ENCODE measurements around the gene DDX39A.

Gene DDX39A

DNA sequence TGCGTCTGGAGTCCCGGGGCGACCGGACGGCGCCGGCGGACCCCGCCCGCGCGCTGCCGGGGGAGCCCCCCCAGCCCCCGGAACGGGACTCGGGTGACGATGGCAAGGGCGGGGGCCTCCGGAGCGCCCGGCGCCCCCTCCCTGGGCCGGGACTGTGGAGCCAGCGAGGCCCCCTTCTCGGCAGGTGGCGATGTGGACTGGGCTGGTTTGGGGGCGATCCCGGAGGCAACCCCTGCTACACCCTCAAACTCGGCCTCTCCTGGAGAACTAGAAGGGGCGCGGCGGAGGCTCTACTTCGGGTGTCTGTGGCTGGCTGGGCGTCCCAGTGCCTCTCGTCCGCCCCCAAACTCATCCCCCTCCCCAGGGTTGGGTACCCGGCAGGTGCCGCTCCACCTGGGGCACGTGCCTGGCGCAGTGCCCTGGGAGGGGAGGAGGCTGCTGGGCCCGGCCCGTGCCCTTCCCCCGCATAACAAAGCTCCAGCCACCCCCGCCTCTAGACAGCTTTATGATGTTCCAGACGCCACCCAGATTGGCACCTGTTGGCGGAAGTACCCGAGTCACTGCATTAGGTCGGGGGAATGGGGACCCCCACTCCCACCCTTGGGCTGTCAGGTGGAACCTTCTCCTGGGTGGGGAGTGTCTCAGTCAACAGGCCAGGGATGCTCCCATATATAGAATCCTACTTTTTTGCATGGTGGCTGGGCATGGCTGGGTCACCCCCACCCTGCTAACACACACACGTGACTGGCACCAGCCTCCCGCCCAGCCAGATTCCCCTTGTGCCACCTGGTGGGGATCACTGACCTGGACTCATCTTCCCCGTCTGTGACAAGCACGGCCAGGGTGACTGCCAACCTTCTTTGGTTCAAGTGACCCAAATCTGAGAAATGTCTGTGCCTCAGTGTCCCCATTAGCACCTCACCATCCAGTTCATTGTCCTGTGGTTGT lies 14.7 kb upstream of the DDX39A start:
- DNase-seq: peak; percentile 32

DNA sequence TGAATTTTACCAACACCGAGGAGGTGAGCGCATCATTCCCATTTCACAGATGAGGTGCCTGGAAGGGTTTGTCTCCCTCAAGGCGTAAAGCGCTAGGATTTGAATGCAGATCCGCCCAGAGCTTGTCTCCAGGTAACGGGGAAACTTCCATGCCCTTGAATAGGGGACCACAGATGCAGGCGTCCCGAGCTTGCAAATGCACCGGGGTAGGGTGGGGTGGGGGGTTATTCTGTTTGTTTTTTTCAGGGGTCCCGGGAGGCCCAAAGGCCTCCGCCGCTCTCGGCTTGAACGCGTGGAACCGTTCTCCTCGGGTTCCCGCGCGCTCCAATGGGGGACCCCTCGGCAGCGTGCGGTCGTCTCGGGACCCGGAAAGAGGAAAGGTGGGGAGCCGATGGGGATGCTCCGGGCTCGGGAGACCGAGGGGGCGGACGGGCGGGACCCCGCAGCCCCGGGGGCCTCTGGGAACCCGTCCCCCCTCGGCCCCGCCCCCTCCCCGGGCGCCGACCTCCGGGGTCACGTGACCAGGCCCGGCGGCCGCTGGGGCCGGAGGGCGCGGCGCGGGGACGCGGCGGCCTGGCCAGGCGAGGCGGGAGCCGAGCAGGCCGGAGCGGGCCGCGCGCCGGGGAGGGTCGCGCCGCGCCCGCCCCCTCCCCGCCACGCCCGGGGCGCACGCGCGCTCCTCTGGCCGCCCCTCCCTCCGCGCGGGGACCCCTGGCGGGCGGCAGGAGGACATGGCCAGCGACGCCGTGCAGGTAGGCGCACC lies 13.8 kb upstream of the DDX39A start, which contains the start of gene PKN1:
Gene PKN1, plus strand, starts transcription at position 516 of the 763 bp plus-strand sequence. Its CDS starts 216 bp downstream, at position 732.
- DNase-seq: peak; percentile 34

DNA sequence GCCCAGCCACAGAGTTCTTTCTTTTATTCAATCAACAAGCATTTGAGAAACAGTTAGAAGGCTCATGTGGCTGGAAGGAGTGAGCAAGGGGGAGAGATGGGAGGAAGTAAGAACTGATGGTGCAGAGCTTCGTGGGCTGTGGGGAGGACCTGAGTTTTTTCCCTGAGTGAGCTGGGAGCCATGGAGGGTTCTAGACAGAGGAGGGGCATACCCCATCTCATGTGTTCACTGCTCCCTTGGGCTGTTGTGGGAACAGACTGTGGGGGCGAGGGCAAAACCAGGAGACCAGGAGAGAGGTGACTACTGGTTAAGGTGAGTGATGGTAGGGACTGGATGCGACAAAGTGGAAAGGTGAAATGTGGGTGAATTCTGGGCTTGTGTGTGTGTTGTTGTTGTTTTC lies 11.6 kb upstream of the DDX39A start:
- DNase-seq: no peak

DNA sequence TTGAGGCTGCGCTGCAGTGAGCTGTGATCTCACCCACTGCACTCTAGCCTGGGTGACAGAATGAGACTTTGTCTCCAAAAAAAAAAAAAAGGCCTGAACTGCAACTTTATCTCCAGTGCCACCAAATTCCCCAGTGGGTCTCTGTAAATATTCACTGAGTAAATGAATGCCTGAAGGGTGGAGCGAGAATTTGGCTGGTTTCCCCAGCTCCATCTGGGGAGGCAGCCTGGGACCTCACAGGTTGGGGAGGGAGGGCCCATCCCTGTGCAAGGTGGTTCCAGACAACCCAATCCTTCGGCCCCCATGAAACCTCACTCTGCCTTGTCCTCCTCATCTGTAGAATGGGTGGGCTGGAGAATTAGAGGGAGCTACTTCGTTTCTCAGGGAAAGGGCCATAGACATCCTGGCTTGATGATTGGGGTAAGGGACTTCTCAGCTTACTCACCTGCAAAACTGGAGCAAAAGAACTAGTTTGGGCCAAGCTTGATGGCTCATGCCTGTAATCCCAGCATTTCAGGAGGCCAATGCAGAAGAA lies 9.8 kb upstream of the DDX39A start:
- DNase-seq: no peak

DNA sequence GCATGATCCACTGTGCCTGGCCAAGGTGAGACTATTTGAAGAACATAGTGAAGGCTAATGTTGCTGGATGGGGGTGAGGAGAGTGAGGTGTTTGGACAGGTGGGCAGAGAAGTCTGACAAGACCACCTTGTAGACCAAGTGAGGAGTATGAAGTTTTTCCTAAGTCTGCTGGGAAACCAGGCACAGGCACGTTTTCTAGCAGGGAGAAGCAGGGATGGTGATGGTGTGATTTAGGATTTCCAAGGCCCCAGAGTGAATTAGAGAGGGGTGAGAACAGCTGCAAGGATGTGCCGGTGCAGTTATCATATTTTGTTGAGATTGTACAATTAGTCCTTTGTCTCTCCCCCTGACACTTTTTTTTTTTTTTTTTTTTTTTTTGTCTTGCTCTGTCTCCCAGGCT lies 8.3 kb upstream of the DDX39A start:
- DNase-seq: no peak

DNA sequence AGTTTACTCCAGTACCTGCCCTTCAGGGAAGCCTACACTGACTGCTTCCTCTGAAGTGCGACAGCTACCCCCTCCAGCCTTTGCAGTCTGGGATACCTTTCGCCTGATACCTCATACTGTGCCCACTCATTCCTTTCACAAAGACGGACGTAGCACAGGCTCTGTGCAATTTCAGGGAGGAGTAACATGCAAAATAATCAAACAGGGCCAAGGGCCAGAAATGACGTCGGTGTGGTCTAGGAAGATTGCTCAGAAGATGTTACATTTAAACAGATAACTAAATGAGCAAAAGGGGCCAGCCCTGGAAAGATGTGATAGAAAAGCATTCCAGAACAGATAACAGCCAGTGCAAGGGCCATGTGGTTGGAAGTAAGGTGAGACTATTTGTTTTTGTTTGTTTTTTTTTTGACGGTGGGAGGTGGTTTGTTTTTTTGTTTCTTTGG lies 6.6 kb upstream of the DDX39A start:
- no peak for DNase-seq

DNA sequence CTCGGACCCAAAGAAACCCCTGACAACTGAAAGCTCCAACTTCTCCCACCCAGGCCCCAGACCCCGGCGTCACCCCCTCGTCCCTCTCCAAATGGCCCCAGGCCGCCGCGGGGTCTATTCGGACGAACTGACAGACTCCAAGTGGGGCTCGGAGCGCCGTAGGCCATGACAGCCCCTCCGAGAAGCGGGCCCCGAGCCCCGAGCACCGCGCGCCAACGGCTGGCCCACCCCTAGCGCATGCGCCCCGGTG lies 360 bp downstream of the DDX39A start:
- no peak for DNase-seq

DNA sequence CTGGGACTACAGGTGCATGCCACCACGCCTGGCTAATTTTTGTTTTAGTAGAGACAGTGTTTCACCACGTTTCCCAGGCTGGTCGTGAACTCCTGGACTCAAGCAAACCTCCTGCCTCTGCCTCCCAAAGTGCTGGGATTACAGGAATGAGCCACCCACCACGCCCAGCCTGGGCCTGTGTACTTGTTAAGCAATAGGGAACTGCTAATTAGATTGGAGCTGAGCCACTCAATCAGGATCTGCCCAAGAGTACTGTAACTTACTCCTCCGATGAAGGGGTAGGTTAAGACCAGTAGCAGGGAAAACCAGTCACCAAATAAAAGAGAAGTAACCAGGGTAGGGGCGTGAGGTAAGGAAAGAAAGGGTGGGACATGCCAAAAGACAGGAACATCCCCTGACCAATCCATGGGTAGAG lies 2.3 kb downstream of the DDX39A start:
- DNase-seq: no peak

DNA sequence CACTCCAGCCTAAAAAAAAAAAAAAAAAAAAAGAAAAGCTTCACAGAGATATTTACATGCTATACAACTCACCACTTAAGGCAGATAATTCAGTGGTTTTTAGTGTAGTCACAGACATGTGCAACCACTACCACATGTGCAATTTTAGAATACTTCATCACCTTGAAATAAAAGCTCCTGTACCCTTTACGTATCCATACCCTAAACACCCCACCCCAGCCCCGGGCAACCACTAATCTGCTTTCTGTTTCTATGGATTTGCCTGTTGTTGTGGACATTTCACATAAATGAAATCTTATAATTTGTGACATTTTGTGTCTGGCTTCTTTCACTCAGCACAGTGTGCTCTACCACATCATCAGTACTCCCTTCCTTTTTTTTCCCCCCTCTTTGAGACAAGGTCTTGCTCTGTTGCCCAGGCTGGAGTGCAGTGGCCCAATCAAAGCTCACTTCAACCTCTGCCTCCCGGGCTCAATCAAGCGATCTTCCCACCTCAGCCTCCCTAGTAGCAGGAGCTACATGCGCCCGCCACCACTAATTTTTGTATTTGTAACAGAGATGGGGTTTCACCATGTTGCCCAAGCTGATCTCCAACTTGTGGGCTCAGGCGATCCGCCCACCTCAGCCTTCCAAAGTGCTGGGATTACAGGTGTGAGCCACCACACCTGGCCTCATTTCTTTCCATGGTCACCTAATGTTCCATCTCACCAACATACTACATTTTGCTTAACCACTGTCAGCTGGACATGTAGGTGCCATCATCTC lies 4.0 kb downstream of the DDX39A start:
- DNase-seq: no peak

DNA sequence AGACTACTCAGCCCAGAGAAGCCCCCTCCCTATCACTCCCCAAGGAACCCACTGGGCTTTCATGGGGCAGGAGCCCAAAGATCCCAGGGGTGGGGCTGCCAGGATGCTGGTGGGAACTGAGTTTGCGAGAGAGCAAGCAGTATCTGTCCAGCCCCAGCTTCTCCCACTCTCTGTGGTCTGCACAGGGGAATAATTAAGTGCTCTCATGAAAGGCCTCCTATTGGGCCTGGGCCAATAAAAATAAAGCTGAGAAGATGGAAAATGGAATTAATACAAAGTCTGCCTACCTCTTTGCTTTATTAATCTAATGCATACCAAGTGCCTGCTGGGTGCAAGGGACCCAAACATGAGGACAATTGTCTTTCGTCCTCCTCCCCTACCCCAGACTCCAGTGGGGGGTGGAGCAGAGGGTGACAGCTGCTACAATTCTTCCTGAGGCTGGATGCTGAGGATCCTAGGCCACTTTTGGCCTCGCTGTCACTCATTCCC lies 5.4 kb downstream of the DDX39A start:
- DNase-seq: no peak

DNA sequence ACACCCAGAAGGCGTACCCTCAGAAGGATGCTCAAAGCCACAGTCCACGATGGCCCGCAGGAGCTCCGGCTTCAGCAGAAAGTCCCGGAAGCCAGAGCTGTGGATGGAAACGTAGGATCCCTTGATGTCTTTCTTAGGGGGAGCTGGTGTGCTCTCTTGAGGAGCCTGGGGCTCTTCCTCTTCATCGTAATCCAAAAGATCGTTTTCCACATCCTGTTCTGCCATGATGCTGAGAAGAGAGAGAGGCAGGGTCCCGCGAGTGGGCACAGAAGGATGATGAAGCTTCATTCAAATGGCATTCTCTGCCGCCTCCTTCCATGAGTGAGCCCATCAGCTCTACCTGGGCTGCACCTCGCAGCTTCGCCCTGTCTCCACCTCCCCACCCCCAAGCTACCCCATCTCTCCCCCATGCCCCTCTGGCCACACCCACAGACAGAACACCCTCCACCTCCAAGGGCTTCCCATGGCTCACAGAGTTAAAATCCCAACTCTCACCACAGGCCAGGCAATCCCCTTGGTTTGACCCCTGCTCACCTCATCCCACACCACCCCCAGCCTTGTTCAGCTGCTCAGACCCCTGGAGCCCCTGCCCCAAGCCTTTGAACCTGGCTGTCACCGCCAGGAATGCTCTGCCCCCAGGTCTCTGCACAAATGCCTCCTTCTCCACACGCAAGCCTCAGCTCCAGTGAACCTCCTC lies 6.0 kb downstream of the DDX39A start:
- DNase-seq: no peak

DNA sequence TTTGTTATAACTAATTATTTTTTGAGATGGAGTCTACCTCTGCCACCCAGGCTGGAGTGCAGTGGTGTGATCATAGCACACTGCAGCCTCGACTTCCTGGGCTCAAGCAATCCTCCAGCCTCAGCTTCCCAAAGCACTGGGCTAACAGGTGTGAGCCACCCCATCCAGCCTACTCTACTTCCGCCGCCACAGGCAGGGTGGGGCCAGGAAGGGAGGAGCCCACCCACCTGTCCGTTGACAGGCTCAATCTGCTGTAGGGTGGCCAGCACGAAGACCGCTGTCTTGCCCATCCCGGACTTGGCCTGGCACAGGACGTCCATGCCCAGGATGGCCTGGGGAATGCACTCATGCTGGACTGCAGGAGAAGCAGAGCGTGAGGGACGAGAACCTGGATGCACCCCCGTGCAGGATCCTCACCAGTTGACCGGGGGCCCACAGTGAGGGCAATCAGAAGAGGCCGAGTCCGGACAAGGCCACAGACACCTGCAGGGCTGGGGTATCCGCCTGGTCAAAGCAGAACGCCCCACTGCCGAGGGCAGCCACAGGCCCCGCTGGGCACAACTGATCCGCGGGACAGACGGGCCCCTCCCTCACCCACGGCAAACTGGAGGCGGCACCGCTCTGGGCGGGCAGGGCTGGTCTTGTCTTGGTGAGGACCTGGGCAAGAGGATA lies 6.7 kb downstream of the DDX39A start:
- no peak for DNase-seq

DNA sequence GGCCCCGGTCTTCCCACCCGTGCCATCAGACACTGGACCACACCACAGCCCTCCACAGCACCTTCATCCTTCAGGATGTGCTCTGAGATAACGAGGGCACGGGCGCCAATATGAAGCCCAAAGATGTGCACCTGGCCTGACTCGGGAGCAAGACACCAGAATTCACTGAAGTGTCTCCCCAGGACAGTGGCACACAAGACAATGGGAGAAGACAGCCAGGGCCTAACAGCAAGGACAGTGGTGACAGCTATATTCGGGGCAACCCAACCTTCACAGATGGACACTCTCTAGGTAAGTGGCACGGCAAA lies 7.2 kb downstream of the DDX39A start:
- DNase-seq: no peak

DNA sequence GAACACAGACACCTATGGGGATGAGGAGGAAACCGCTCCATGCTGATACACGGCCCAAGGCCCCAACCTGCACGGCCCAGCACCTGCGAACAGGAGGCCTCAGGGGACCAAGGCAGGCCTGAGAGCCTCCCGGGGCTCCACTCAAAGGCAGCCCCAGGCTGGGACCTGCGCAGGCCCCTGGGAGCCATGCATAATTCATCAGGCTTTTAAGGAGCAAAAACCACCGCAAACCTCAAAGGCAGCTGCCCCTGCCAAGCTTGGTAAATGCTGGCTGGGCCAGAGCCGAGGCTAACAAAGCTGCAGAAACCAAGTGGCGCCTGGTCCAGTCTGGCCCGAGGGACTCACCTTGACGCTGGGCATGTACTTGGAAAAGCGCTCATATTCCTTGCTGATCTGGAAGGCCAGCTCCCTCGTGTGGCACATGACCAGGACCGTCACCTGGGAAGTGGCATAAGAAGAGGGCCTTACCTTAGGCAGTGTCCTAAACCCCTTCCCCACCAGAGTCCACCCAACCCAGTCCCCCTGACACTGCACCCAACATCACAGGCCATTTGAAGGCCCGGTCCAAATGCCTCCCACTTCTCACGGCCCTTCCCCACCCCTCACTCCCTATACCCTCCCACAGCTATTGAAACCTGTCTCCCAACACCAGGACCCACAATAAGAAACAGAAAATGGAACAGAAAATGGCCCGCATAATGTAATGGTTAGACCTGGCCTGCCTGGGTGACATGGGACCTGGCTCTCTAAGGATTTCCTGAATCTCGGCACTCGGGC lies 7.8 kb downstream of the DDX39A start:
- no peak for DNase-seq

DNA sequence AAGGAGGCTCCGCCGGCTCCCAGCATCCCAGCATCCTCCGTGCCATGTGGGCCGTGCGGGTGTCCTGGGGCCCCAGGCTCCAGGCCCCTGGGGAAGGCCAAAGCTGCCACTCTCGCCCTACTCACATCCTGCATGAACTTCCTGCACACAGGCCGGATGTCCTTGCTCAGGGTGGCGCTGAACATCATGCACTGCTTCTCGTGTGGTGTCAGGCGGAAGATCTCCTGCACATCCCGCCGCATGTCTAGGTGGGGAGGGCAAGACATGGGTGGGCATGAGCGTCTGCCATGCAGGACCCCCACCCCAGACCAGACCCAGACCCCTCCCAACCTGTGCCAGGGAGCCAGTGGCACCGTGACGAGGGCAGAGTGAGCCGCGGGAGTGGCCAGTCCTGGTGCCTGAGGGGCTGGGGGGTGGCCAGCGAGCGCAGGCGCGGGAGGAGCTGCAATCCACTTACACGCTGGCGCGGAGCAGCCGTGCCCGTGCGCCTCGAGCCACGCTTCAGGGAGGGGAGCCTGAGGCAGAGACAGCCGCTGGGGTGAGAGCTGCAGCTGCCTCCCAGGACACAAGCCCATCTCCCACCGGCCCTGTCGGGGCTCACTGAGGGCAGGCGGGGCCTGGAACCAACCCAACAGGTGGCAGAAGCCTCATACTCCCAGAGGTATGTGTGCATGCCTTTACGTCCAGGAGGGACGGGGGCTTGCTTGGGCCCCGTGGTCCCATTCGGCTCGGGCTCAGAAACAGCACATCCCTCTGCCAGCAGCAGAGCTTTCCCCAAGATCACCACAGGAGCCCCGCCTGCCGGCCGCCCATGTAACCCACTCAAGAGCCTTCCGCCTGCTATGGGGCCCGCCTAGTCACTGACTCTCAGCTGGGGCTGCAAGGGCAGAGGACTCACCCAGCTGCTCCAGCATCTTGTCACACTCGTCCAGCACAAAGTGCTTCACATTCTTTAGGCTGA lies 8.8 kb downstream of the DDX39A start:
- DNase-seq: peak; percentile 47

DNA sequence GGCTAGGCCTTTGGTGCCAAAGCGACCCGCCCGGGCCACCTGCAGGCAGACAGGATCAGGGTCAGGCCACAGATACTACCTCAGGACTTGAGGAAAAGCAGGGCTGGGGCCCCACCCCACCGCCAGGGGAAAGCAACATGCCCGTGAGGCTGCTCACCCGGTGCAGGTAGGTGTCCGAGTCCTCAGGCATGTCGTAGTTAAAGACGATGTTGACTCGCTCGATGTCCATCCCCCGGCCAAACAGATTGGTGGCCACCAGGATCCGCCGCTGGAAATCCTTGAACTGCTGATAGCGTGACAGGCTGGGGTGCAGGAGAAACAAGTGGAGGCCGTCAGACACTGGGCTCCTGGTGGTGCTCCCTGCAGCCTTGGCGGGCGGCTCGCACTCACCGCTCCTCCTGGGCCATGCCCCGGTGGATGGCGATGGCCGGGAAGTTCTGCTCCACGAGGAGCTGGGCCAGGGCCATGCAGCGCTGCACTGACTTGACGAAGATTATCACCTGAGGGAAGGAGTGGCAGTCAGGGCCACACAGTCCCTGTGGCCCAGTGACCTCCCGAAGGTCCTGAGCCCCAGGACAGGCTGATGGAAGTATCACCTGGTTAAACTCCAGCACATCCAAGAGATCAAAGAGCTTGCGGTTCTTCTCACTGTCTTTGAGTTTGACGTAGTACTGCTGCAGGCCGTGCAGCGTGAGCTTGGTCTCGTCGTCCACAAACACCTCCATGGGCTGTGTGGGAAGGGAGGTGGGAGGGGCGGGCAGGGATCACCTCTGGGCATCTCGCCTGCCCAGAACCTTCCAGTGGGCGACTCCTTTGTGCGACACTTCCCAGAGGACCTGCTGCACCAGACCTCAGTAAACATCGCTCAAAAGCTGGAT lies 9.8 kb downstream of the DDX39A start:
- peak; percentile 48 for DNase-seq

DNA sequence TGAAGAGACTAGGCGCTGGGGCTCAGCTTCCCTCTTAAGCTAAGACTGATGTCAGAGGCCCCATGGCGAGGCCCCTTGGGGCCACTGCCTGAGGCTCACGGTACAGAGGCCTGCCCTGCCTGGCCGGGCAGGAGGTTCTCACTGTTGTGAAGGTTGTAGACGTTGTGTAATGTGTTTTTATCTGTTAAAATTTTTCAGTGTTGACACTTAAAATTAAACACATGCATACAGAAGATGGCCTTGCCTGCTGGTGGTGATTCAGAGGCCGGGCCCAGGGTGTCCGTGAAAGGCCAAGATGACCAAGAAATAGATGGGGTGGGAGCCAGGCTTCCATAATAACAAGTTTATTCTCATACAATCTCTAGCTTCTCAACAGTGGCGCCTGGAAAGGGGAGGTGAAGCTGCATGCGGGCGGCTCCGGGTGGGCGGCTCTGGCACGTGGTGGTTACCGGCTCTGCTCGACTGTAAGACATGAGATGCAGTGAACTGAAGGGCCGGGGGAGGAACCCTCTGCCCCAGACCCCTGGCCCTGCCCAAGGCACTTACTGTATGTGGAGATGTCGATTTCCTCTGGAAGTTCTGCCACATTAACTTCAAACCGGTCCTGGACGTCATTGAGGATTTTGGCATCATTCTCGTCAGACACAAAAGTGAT lies 10.5 kb downstream of the DDX39A start:
- DNase-seq: peak; percentile 24
